ENCODE results near the gene TRIO.

GRCh38 chr5:14186059-14186830, 43.1 kb downstream of the TRIO start:
- TF ChIP-seq, protein P1, sequence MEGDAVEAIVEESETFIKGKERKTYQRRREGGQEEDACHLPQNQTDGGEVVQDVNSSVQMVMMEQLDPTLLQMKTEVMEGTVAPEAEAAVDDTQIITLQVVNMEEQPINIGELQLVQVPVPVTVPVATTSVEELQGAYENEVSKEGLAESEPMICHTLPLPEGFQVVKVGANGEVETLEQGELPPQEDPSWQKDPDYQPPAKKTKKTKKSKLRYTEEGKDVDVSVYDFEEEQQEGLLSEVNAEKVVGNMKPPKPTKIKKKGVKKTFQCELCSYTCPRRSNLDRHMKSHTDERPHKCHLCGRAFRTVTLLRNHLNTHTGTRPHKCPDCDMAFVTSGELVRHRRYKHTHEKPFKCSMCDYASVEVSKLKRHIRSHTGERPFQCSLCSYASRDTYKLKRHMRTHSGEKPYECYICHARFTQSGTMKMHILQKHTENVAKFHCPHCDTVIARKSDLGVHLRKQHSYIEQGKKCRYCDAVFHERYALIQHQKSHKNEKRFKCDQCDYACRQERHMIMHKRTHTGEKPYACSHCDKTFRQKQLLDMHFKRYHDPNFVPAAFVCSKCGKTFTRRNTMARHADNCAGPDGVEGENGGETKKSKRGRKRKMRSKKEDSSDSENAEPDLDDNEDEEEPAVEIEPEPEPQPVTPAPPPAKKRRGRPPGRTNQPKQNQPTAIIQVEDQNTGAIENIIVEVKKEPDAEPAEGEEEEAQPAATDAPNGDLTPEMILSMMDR (IDR thresholded peaks at IDR 0.05): no peak
- TF ChIP-seq POLR2A (IDR thresholded peaks at IDR 0.05): no peak
